Stomach (tissue), 9 donors: ENCODE measurements around the gene PIM1. TPM values are rescaled to one million over a fixed set of nuclear protein-coding genes. Genes with fewer than 3 reads are reported as not detected.

Experiments used
- DNase-seq, 2 donors: peaks; one replicate each; pipeline versions ENCODE4 v3.0.0 to v3.0.0-alpha.2; 2013 to 2019
- H3K27ac ChIP-seq, 5 donors: fragments of 200-600 bp in 4 of 5; sonication (generic) in 4 of 5; one replicate each; pipeline ENCODE4 v1.5.1; 2013 to 2019; ENCODE audit warnings: mild to moderate bottlenecking in 1 of 5, moderate library complexity in 1 of 5
- H3K27me3 ChIP-seq, 3 donors: fragments of 200-600 bp; sonication (generic); one replicate each; pipeline ENCODE4 v1.5.1; 2017 to 2019; ENCODE audit warnings: mixed run types in 1 of 3
- H3K36me3 ChIP-seq, 4 donors: fragments of 200-600 bp; sonication (generic); 1 replicate in 3 of 4; 2 replicates in 1 of 4; pipeline ENCODE4 v1.5.1; 2016 to 2019
- H3K4me1 ChIP-seq, 4 donors: fragments of 200-600 bp; sonication (generic); one replicate each; pipeline ENCODE4 v1.5.1; 2016 to 2019
- H3K4me3 ChIP-seq, 4 donors: fragments of 200-600 bp; sonication (generic) in 3 of 4; one replicate each; pipeline ENCODE4 v1.5.1; 2016 to 2019; ENCODE audit warnings: mild to moderate bottlenecking in 1 of 4
- H3K9me3 ChIP-seq, 4 donors: fragments of 200-600 bp; sonication (generic); one replicate each; pipeline ENCODE4 v1.5.1; 2016 to 2019
- EP300 ChIP-seq: sonication (generic); formaldehyde crosslinking; IDR thresholded peaks from one replicate; pipeline ENCODE4 v1.6.1; 2017; ENCODE audit warnings: antibody characterized with exemption
- POLR2A ChIP-seq, 4 donors: fragments of 450-650 bp; IDR thresholded peaks; one replicate each; pipeline ENCODE4 v1.6.1; 2016; ENCODE audit warnings: antibody characterized with exemption in 4 of 4, control low read depth in 2 of 4, mild to moderate bottlenecking in 1 of 4, moderate library complexity in 1 of 4
- POLR2AphosphoS5 ChIP-seq, 3 donors: sonication (generic); formaldehyde crosslinking; IDR thresholded peaks; one replicate each; pipeline ENCODE4 v1.6.1; 2016; ENCODE audit warnings: antibody characterized with exemption in 3 of 3
- WGBS, 5 donors: extraction: QIAGEN DNeasy Blood & Tissue Kit in 3 of 5; methylation state at CpG; one replicate each; pipeline versions ENCODE4 v1.1.5 to v1.1.7; 2013 to 2018; 5-methylcytosine and 5-hydroxymethylcytosine counted together
- intact Hi-C: fragments of 100-400 bp; cut with DNase I; formaldehyde crosslinking; loops from one replicate; pipeline ENCODE4 v1.15.1; 2023; ENCODE audit warnings: low total_unique reads
- polyA plus RNA-seq, 3 donors: library from polyadenylated mRNA; stranded (reverse); fragments of 200-250 nt; gene quantifications; one replicate each; pipeline ENCODE4 v1.2.3, GENCODE V29; 2013
- total RNA-seq, 5 donors: library from RNA; depleted of rRNA; stranded (reverse); fragments of >200 nt; gene quantifications; one replicate each; pipeline versions ENCODE4 v1.1.0 to v1.2.3, GENCODE V29; 2014 to 2016
- TF ChIP-seq, protein P1 (sequence below), 7 experiments: fragments of 450-650 bp in 4 of 7; fragments of 200-600 bp in 3 of 7; sonication (generic) in 3 of 7; IDR thresholded peaks; one replicate each; pipeline ENCODE4 v1.5.1; 2016 to 2019; ENCODE audit warnings: antibody characterized with exemption in 7 of 7, control low read depth in 2 of 7, mild to moderate bottlenecking in 1 of 7
- donor health status: healthy with polysubstance abuse.
- donor health status: Bipolar disorder and iron deficiency.
- donor health status: healthy.

The PIM1 gene
- total and polyA plus RNA-seq, 8 donors, result 9.8 to 59.1 (median 22.6) TPM

DNA sequence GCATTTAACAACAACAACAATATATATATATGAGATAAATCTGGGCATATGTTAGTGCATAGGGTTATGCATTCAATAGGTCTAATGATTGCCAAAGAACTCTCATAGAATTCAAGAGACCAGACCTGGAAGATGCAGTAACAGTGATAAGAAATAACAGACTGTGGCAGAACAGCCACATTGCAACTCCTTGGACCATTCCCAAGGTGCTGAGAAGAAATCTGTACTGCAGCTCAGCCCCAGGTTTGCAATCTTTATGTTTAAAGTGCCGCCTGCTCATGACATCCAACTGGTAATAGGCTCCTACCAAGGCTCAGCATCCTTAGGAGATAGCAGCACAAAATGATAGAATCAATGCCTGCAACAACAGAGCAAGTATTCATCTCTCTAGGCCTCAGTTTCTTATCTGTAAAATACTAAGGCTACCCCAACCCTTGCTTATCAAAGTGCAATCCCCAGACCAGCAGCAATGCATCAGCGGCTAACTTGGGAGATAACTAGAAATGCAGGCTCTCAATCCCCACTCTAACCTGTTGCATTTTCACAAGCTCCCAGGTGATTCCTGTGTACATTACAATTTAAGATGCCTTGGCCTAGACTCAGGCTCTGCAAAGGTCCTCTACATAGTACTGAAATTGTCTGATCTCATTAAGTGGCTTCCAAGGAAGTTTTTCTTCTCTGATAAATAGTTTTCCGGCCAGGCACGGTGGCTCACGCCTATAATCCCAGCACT is 30.6 kb upstream of the PIM1 start:
- no peak for DNase-seq
- Histone ChIP-seq H3K27me3 (no peaks in the 10 kb centered on the region), H3K27ac (no peak overlapping the region), H3K4me3 (no peak overlapping the region), H3K36me3 (no peaks in the 10 kb centered on the region), H3K9me3 (no peaks in the 10 kb centered on the region), H3K4me1 (peaks cover 21 to 57% (median 38%) of the 10 kb centered on the region in 4 donors)
- WGBS, 5 donors, result 89 to 95% (median 91%) methylated on average over 5 of the region's 5 CpGs
- intact Hi-C loops, result no loop called here
- TF ChIP-seq EP300 (no peak), POLR2AphosphoS5 (IDR thresholded peaks at IDR 0.05) (no peak), POLR2A (IDR thresholded peaks at IDR 0.05) (no peak)
- TF ChIP-seq, protein P1, sequence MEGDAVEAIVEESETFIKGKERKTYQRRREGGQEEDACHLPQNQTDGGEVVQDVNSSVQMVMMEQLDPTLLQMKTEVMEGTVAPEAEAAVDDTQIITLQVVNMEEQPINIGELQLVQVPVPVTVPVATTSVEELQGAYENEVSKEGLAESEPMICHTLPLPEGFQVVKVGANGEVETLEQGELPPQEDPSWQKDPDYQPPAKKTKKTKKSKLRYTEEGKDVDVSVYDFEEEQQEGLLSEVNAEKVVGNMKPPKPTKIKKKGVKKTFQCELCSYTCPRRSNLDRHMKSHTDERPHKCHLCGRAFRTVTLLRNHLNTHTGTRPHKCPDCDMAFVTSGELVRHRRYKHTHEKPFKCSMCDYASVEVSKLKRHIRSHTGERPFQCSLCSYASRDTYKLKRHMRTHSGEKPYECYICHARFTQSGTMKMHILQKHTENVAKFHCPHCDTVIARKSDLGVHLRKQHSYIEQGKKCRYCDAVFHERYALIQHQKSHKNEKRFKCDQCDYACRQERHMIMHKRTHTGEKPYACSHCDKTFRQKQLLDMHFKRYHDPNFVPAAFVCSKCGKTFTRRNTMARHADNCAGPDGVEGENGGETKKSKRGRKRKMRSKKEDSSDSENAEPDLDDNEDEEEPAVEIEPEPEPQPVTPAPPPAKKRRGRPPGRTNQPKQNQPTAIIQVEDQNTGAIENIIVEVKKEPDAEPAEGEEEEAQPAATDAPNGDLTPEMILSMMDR (IDR thresholded peaks at IDR 0.05), result no peak

DNA sequence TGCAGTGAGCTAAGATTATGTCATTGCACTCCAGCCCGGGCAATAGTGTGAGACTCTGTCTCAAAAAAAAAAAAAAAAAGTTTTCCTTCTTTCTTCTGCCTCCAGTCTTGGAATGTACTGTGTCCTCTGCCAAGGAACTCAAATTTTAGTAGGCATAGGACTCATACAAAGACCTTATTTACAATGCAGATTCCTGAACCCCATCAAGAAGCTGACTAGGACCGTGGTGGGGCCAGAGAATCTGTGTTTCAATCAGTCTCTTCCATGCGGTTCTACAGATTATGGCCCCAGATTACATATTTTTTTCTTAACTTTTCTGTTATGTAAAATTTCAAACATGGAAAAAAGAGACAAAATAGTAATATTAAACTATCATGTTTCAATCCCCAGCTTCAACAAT is 29.8 kb upstream of the PIM1 start:
- Histone ChIP-seq H3K4me3 (no peak overlapping the region), H3K9me3 (no peaks in the 10 kb centered on the region), H3K27me3 (no peaks in the 10 kb centered on the region), H3K27ac (no peak overlapping the region), H3K4me1 (peaks cover 13 to 49% (median 33%) of the 10 kb centered on the region in 4 donors), H3K36me3 (no peaks in the 10 kb centered on the region)
- TF ChIP-seq, protein P1 (IDR thresholded peaks at IDR 0.05), result no peak
- no peak for DNase-seq
- WGBS, 5 donors, result 80 to 89% (median 85%) methylated on average over 3 of the region's 3 CpGs
- intact Hi-C loops, result no loop called here

DNA sequence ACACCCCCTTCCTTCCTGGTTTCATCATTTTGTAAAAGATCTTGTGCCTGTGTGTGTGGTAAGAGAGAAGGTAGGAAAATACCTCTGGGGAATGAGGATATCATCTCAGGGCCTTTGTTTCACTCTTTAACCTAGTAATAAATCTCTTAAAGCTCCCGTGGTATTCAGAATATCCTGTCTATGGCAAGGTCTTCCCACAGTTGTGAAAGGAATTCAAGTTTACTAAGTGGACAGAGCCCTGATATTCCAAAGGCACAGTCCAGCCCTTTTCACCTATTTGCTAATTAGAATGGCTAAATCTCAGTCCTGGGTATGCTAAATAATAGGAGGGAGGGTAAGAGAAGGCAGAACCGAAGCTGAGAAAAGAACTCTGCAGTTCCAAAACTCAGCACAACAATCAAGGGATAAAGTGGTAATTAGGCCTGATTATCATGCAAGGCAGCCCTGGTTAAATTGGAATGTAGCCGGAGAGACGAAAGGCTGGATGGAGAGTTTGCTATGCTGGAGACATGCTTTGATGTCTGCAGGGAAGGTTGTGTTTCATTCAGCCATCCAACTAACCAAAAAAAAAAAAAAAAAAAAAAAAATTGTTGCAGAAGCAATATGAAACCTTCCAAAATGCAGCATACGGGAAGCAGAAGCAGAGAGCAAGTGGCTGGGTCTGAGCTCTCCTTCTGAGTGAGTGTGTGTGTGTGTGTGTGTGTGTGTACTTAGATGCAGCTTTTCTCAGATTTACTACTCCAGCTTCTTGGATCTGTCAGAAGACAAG is 28.5 kb upstream of the PIM1 start:
- TF ChIP-seq POLR2AphosphoS5 (IDR thresholded peaks at IDR 0.05), result no peak
- no peak for TF ChIP-seq EP300
- TF ChIP-seq POLR2A (IDR thresholded peaks at IDR 0.05), result no peak
- TF ChIP-seq, protein P1 (IDR thresholded peaks at IDR 0.05), result no peak
- H3K4me3 ChIP-seq, result no peak overlapping the region
- 62 to 75% (median 67%) methylated on average over 5 of the region's 5 CpGs for WGBS, 5 donors
- H3K4me1 ChIP-seq, result peaks cover 7 to 38% (median 22%) of the 10 kb centered on the region in 4 donors
- intact Hi-C loops, result no loop called here
- H3K9me3 ChIP-seq, result no peaks in the 10 kb centered on the region
- H3K27me3 ChIP-seq, result no peaks in the 10 kb centered on the region
- peak in 1 of 2 donors; percentile 71 for DNase-seq
- H3K27ac ChIP-seq, result peak overlapping the region in 4 of 5 donors; percentile 45 to 77 (median 60)
- H3K36me3 ChIP-seq, result no peaks in the 10 kb centered on the region

DNA sequence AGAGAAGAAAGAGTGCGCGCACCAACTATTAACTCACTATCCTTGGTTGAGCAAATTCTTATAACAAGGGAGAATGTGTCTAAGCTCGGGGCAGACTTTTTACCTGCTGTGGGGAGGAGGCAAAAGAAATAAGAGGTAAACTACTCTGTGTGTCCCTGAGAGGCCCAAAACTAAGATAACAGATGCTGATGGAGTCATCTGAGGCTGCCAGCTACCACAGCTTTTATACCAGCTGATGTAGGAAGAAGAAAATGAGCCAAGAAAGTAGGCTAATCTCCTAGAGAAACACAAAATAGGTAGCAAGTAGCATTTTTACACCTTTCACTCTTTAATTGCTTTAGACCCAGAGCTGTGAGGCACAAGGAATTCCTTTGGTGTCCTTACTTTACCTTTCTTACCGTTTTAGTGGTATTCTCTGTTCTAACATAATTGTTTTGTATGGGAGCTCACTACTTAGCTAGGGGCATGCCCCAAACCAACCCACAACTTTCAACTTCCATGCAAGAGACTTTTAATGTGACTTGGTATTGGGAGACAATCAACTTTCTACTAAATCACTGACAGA is 27.8 kb upstream of the PIM1 start:
- intact Hi-C loops, result no loop called here
- Histone ChIP-seq H3K36me3 (no peaks in the 10 kb centered on the region), H3K9me3 (no peaks in the 10 kb centered on the region), H3K4me1 (peaks cover 3 to 31% (median 15%) of the 10 kb centered on the region in 4 donors), H3K27ac (peak overlapping the region in 4 of 5 donors; percentile 45 to 77 (median 60)), H3K4me3 (no peak overlapping the region), H3K27me3 (no peaks in the 10 kb centered on the region)
- TF ChIP-seq, protein P1 (IDR thresholded peaks at IDR 0.05), result no peak
- TF ChIP-seq EP300 (no peak), POLR2A (IDR thresholded peaks at IDR 0.05) (no peak), POLR2AphosphoS5 (IDR thresholded peaks at IDR 0.05) (no peak)
- no peak for DNase-seq
- 50 to 78% (median 64%) methylated on average over 4 of the region's 4 CpGs for WGBS, 5 donors
